Measurements from ENCODE around the gene AZU1. TPM values are rescaled to one million over a fixed set of nuclear protein-coding genes. Genes with fewer than 3 reads are reported as not detected.
A peak's percentile ranks its signal among the peaks of the same experiment; 100 is the strongest.

AZU1 gene
- total RNA-seq, 1 experiment from 2014 or later: not detected

DNA sequence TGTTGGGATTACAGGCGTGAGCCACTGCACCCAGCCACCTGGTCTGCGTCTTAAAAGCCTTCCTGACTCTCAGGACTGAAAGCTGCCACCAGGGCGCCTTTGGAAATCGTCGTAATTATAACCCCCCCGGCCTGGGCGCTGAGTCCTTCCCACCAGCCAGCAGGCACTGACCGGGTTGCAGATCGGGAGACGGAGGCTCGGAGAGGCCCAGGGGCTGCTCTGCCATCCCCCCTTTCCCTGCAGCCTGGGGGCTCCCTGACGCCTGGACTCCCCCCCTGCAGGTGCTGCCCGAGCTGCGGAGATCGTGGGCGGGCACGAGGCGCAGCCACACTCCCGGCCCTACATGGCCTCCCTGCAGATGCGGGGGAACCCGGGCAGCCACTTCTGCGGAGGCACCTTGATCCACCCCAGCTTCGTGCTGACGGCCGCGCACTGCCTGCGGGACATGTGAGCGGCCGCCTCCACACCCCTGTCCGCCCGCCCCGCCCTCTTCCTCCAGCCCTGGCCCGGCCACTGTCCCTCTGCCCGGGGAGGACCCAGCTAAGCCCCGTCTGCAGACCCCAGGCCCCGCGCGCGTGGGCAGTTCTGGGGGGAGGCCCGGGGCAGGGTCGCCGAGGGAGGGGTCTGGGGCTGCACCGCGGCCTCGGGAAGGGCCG, 15.7 kb downstream of the AZU1 start:
- ChIA-PET POLR2A (ENCODE audit: unreplicated experiment) (no interaction called here), CTCF (no interaction called here)
- BruUV-seq (replicated peaks): no TSS peak
- H3K9me2 ChIP-seq (replicated peaks; ENCODE audit: low read length): no peaks in the 10 kb centered on the region
- no peaks in the 10 kb centered on the region for H3K79me2 ChIP-seq (ENCODE audit: low read length)
- TF ChIP-seq EZH2 (IDR thresholded peaks at IDR 0.05; ENCODE audit: low read length, unreplicated experiment): no peak
- TF ChIP-seq, protein P1, sequence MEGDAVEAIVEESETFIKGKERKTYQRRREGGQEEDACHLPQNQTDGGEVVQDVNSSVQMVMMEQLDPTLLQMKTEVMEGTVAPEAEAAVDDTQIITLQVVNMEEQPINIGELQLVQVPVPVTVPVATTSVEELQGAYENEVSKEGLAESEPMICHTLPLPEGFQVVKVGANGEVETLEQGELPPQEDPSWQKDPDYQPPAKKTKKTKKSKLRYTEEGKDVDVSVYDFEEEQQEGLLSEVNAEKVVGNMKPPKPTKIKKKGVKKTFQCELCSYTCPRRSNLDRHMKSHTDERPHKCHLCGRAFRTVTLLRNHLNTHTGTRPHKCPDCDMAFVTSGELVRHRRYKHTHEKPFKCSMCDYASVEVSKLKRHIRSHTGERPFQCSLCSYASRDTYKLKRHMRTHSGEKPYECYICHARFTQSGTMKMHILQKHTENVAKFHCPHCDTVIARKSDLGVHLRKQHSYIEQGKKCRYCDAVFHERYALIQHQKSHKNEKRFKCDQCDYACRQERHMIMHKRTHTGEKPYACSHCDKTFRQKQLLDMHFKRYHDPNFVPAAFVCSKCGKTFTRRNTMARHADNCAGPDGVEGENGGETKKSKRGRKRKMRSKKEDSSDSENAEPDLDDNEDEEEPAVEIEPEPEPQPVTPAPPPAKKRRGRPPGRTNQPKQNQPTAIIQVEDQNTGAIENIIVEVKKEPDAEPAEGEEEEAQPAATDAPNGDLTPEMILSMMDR (conservative IDR thresholded peaks at IDR 0.05; ENCODE audit: low read depth, low read length): no peak; the same call in 1 of the 2 replicates
- no peak for TF ChIP-seq EZH2phosphoT487 (IDR thresholded peaks at IDR 0.05; ENCODE audit: borderline replicate concordance, low read length)
- intact Hi-C loops (cut with micrococcal nuclease): no loop called here
- peaks cover 4% of the 10 kb centered on the region; the same call in 1 of the 2 replicates for H3K4me1 ChIP-seq (ENCODE audit: insufficient read depth, low read length)
- H4K20me1 ChIP-seq (ENCODE audit: low read length): no peaks in the 10 kb centered on the region
- peak overlapping the region; percentile 57 for H3K4me3 ChIP-seq (ENCODE audit: low read length)
- ATAC-seq: peak; percentile 69
- H3K36me3 ChIP-seq (ENCODE audit: low read depth, low read length): no peaks in the 10 kb centered on the region
- H3K27ac ChIP-seq (ENCODE audit: low read length): no peak overlapping the region
- no peaks in the 10 kb centered on the region for H3K9me3 ChIP-seq (ENCODE audit: low read length)
- no peak overlapping the region for H3K9ac ChIP-seq (ENCODE audit: low read length)
- H3F3A ChIP-seq (ENCODE audit: low read length, unreplicated experiment): no peaks in the 10 kb centered on the region
- peak; percentile 31 for DNase-seq
- H2AFZ ChIP-seq (ENCODE audit: low read length): peak overlapping the region; percentile 59
- peaks cover 21% of the 10 kb centered on the region for H3K27me3 ChIP-seq (ENCODE audit: low read length)
- peak overlapping the region; percentile 84 for H3K4me2 ChIP-seq (ENCODE audit: low read length)

DNA sequence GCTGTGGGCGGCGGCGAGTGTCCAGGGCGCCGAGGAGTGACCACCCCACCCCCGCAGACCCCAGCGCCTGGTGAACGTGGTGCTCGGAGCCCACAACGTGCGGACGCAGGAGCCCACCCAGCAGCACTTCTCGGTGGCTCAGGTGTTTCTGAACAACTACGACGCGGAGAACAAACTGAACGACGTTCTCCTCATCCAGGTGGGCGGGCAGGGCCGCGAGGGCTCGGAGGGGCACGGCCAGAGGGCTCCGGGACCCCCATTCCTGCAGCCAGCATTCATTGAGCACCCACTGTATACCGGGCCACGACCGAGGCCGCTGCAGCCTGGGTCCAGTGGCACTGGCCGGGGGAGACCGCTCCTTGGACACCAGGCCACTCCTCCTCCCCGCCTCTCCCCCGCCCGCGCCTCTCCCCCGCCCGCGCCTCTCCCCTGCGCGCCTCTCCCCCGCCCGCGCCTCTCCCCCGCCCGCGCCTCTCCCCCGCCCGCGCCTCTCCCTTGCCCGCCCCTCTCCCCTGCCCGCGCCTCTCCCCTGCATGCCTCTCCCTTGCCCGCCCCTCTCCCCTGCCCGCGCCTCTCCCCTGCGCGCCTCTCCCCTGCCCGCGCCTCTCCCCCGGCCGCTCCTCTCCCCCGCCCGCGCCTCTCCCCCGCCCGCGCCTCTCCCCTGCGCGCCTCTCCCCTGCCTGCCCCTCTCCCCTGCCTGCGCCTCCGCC, 16.4 kb downstream of the AZU1 start:
- Histone ChIP-seq H3K9me2 (replicated peaks; ENCODE audit: low read length) (no peaks in the 10 kb centered on the region), H2AFZ (ENCODE audit: low read length) (peak overlapping the region; percentile 59; the same call in 1 of the 2 replicates), H3K27me3 (ENCODE audit: low read length) (peaks cover 23% of the 10 kb centered on the region), H3K4me2 (ENCODE audit: low read length) (peak overlapping the region; percentile 84), H3K4me3 (ENCODE audit: low read length) (peak overlapping the region; percentile 57; the same call in 1 of the 2 replicates), H3K9me3 (ENCODE audit: low read length) (no peaks in the 10 kb centered on the region), H3K79me2 (ENCODE audit: low read length) (no peaks in the 10 kb centered on the region), H4K20me1 (ENCODE audit: low read length) (no peaks in the 10 kb centered on the region), H3K27ac (ENCODE audit: low read length) (no peak overlapping the region), H3K9ac (ENCODE audit: low read length) (no peak overlapping the region), H3F3A (ENCODE audit: low read length, unreplicated experiment) (no peaks in the 10 kb centered on the region), H3K4me1 (ENCODE audit: insufficient read depth, low read length) (peaks cover 4% of the 10 kb centered on the region; the same call in 1 of the 2 replicates), H3K36me3 (ENCODE audit: low read depth, low read length) (no peaks in the 10 kb centered on the region)
- CTCF ChIA-PET: no interaction called here
- ATAC-seq: no peak; the same call in 1 of the 2 replicates
- no peak for DNase-seq
- no TSS peak for BruUV-seq (replicated peaks)
- POLR2A ChIA-PET (ENCODE audit: unreplicated experiment): no interaction called here
- TF ChIP-seq EZH2 (IDR thresholded peaks at IDR 0.05; ENCODE audit: low read length, unreplicated experiment) (no peak), EZH2phosphoT487 (IDR thresholded peaks at IDR 0.05; ENCODE audit: borderline replicate concordance, low read length) (no peak)
- TF ChIP-seq, protein P1 (conservative IDR thresholded peaks at IDR 0.05; ENCODE audit: low read depth, low read length): no peak
- intact Hi-C loops (cut with micrococcal nuclease): no loop called here

GRCh38 chr19:844546-844971, 16.9 kb downstream of the AZU1 start:
- DNase-seq (no peak), ATAC-seq (no peak)
- Histone ChIP-seq H3K27ac (ENCODE audit: low read length) (no peak overlapping the region), H3K36me3 (ENCODE audit: low read depth, low read length) (no peaks in the 10 kb centered on the region), H2AFZ (ENCODE audit: low read length) (no peak overlapping the region), H3K9me2 (replicated peaks; ENCODE audit: low read length) (no peaks in the 10 kb centered on the region), H3K4me1 (ENCODE audit: insufficient read depth, low read length) (peaks cover 4% of the 10 kb centered on the region; the same call in 1 of the 2 replicates), H4K20me1 (ENCODE audit: low read length) (no peaks in the 10 kb centered on the region), H3K9me3 (ENCODE audit: low read length) (no peaks in the 10 kb centered on the region), H3K4me3 (ENCODE audit: low read length) (no peak overlapping the region), H3K79me2 (ENCODE audit: low read length) (no peaks in the 10 kb centered on the region), H3K9ac (ENCODE audit: low read length) (no peak overlapping the region), H3F3A (ENCODE audit: low read length, unreplicated experiment) (no peaks in the 10 kb centered on the region), H3K4me2 (ENCODE audit: low read length) (no peak overlapping the region), H3K27me3 (ENCODE audit: low read length) (peaks cover 23% of the 10 kb centered on the region)
- ChIA-PET CTCF (no interaction called here), POLR2A (ENCODE audit: unreplicated experiment) (no interaction called here)
- TF ChIP-seq, protein P1 (conservative IDR thresholded peaks at IDR 0.05; ENCODE audit: low read depth, low read length): no peak
- TF ChIP-seq EZH2 (IDR thresholded peaks at IDR 0.05; ENCODE audit: low read length, unreplicated experiment): no peak
- no peak for TF ChIP-seq EZH2phosphoT487 (IDR thresholded peaks at IDR 0.05; ENCODE audit: borderline replicate concordance, low read length)
- no TSS peak for BruUV-seq (replicated peaks)
- intact Hi-C loops (cut with micrococcal nuclease): no loop called here
